Gastroesophageal sphincter (tissue), 4 donors: ENCODE results near the gene CSHL1. TPM values are rescaled to one million over a fixed set of nuclear protein-coding genes. Genes with fewer than 3 reads are reported as not detected.
"Not testable (repeated sequence)": the region's sequence is repeated elsewhere in the genome, so short reads cannot be mapped to it uniquely, and the experiment has no call there.

Experiments used
- ATAC-seq: fragments of 150-250 bp; one replicate; pipeline ENCODE4 v1.9.1; 2016; ENCODE audit warnings: mild to moderate bottlenecking, moderate library complexity
- H3K27ac ChIP-seq, 4 donors: fragments of 200-600 bp; sonication (generic) in 3 of 4; 1 replicate in 3 of 4; 2 replicates in 1 of 4; pipeline ENCODE4 v1.5.1; 2016 to 2019
- H3K27me3 ChIP-seq: fragments of 200-600 bp; sonication (generic); one replicate; pipeline ENCODE4 v1.5.1; 2019
- H3K36me3 ChIP-seq, 2 donors: fragments of 200-600 bp; sonication (generic); one replicate each; pipeline ENCODE4 v1.5.1; 2019; ENCODE audit warnings: control low read depth in 1 of 2
- H3K4me1 ChIP-seq, 3 donors: fragments of 200-600 bp; sonication (generic); 1 replicate in 2 of 3; 2 replicates in 1 of 3; pipeline ENCODE4 v1.5.1; 2016 to 2019; ENCODE audit warnings: control low read depth in 2 of 3
- H3K4me3 ChIP-seq, 2 donors: fragments of 200-600 bp; sonication (generic); one replicate each; pipeline ENCODE4 v1.5.1; 2019; ENCODE audit warnings: mild to moderate bottlenecking in 1 of 2, moderate library complexity in 1 of 2
- H3K9me3 ChIP-seq, 3 donors: fragments of 200-600 bp; sonication (generic); one replicate each; pipeline ENCODE4 v1.5.1; 2017 to 2019; ENCODE audit warnings: control low read depth in 2 of 3
- CTCF ChIP-seq, 4 experiments: fragments of 200-600 bp in 2 of 4; fragments of 450-650 bp in 2 of 4; sonication (generic) in 1 of 4; IDR thresholded peaks; one replicate each; pipeline ENCODE4 v1.5.1; 2017 to 2019; ENCODE audit warnings: antibody characterized with exemption in 4 of 4, mild to moderate bottlenecking in 2 of 4, moderate library complexity in 2 of 4
- EP300 ChIP-seq: sonication (generic); formaldehyde crosslinking; IDR thresholded peaks from one replicate; pipeline ENCODE4 v1.6.1; 2017; ENCODE audit warnings: antibody characterized with exemption, mild to moderate bottlenecking
- POLR2A ChIP-seq, 2 donors: fragments of 450-650 bp; IDR thresholded peaks; one replicate each; pipeline ENCODE4 v1.6.1; 2017; ENCODE audit warnings: antibody characterized with exemption in 2 of 2, mild to moderate bottlenecking in 2 of 2, moderate library complexity in 1 of 2
- POLR2AphosphoS5 ChIP-seq: sonication (generic); formaldehyde crosslinking; IDR thresholded peaks from one replicate; pipeline ENCODE4 v1.6.1; 2017; ENCODE audit warnings: antibody characterized with exemption
- WGBS, 2 donors: methylation state at CpG; one replicate each; pipeline ENCODE4 v1.1.5; 2018; ENCODE audit warnings: low coverage in 1 of 2; 5-methylcytosine and 5-hydroxymethylcytosine counted together
- total RNA-seq, 4 donors: library from RNA; depleted of rRNA; stranded (reverse); fragments of >200 nt; gene quantifications; one replicate each; pipeline ENCODE4 v1.1.0, GENCODE V29; 2016

Gene CSHL1
- total RNA-seq, 4 donors from 2014 or later, result not detected

DNA sequence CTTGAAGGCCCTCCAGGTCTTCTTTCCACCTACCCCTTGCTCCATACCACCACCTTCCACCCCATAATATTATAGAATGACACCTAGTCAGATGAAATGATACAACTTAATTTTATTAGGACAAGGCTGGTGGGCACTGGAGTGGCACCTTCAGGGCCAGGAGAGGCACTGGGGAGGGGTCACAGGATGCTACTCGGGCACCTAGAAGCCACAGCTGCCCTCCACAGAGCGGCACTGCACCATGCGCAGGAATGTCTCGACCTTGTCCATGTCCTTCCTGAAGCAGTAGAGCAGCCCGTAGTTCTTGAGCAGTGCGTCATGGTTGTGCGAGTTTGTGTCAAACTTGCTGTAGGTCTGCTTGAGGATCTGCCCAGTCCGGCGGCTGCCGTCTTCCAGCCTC is 16.2 kb downstream of the CSHL1 start:
- H3K27me3 ChIP-seq, ATAC-seq, H3K36me3 ChIP-seq, H3K4me3 ChIP-seq, H3K9me3 ChIP-seq, H3K27ac ChIP-seq, H3K4me1 ChIP-seq: not testable (repeated sequence)
- WGBS, 2 donors, result 100% methylated on average over 2 of the region's 10 CpGs; no CpG with 5 or more reads in 1 of the 2 donors

- H3K4me1 ChIP-seq, ATAC-seq, H3K9me3 ChIP-seq, H3K27ac ChIP-seq, H3K36me3 ChIP-seq, H3K27me3 ChIP-seq, H3K4me3 ChIP-seq: not testable (repeated sequence)
- WGBS, 2 donors, result 37 to 80% methylated on average over 2 of the region's 3 CpGs
Observed at GRCh38 chr17:63894021-63894420, 17.0 kb downstream of the CSHL1 start.

DNA sequence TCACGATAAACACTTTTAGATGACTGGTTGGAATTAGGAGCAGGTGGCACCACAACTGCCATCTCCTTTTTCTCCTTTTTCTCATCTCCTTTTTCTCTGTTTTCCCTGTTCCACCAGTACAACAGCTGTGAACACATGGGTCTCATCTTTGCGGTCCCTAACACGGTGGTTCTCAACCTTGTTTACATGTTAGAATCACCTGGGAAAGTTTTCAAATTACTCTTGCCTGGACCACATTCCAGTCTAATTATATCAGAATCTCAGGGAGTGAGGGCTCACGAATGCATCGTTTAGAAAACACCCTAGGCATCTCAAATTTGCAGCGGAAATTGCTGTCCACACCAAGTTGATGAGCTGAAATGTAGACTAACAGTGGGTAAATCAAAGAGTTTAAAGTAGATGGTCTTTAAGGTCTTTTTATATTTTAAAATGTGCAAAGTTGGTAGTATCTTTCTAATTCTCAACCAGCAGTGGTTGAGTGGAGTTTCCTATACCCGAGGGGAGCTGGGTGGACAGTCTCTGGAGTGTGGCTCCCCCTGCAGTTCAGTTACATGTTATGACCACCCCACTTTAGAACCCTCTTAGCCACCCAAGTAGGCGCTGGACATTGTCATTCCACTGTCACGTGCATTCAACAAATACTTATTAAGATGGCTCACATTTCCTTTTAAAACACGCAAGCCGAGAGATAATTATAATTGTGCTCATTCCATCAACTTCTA is 18.6 kb downstream of the CSHL1 start:
- H3K27me3 ChIP-seq, H3K4me3 ChIP-seq, H3K27ac ChIP-seq, H3K4me1 ChIP-seq, ATAC-seq, H3K9me3 ChIP-seq, H3K36me3 ChIP-seq: not testable (repeated sequence)
- 50 to 86% methylated on average over 4 to 11 of the region's 11 CpGs for WGBS, 2 donors

- H3K27me3 ChIP-seq, H3K4me3 ChIP-seq, H3K36me3 ChIP-seq, H3K27ac ChIP-seq, H3K4me1 ChIP-seq, H3K9me3 ChIP-seq: not testable (repeated sequence)
- peak; percentile 53 for ATAC-seq
- TF ChIP-seq CTCF (IDR thresholded peaks at IDR 0.05), result peak; percentile 5 to 43 (median 26)
- 13 to 19% methylated on average over 4 to 13 of the region's 13 CpGs for WGBS, 2 donors
Observed at GRCh38 chr17:63889026-63889848, 21.8 kb downstream of the CSHL1 start.

GRCh38 chr17:63885119-63885518 is 25.9 kb downstream of the CSHL1 start:
- ATAC-seq, H3K4me3 ChIP-seq, H3K4me1 ChIP-seq, H3K27ac ChIP-seq, H3K27me3 ChIP-seq, H3K36me3 ChIP-seq, H3K9me3 ChIP-seq: not testable (repeated sequence)
- WGBS, 2 donors, result 87 to 100% methylated on average over 4 to 6 of the region's 11 CpGs

GRCh38 chr17:63882626-63883126 is 28.4 kb downstream of the CSHL1 start:
- not testable (repeated sequence) for H3K4me3 ChIP-seq, H3K4me1 ChIP-seq, H3K9me3 ChIP-seq, H3K27ac ChIP-seq, H3K27me3 ChIP-seq, ATAC-seq, H3K36me3 ChIP-seq
- 60 to 66% methylated on average over 3 to 6 of the region's 9 CpGs for WGBS, 2 donors

DNA sequence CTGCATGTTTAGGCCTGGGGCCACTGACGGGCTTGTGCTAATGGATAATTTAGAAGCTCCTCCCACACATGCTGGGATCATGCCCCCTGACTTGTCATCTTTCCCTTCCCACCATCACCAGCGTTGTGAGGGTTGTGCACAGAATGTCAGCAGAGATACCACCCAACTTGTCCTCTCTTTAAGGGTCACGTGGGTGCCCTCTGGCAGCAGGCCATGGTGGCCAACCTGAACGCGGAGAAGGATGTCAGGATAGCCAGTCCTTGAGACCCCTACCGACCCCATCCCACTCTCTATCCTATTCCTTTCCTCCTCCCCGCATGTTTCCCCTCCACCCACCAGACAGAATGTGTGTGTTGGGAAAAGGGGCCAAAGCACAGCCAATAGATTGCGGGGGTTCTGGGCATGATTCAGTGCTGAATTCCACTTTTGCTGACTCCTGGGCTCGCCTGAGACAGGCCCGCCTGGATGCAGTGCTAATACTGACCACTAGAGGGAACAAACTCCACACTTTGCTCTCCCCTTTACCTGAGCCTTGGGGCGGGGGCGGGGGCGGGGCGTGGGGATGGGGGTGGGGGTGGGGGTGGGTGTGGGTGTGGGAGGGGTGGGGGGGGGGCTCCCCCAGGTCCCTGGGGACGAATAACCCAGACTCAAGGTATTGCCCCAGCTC is 29.0 kb downstream of the CSHL1 start, which contains the start of gene GH2:
GH2 (minus strand) TSS at position 10 of the 667 bp plus-strand sequence. CDS start 143 bp downstream, outside the sequence.
- Histone ChIP-seq H3K9me3 (no peaks in the 10 kb centered on the region), H3K4me1 (no peaks in the 10 kb centered on the region), H3K27ac (no peak within 1 kb of the TSS), H3K27me3 (peaks cover 10% of the 10 kb centered on the region), H3K36me3 (no peaks in the 10 kb centered on the region), H3K4me3 (no peak within 1 kb of the TSS)
- TF ChIP-seq POLR2A (IDR thresholded peaks at IDR 0.05) (no peak), EP300 (no peak), POLR2AphosphoS5 (no peak), CTCF (IDR thresholded peaks at IDR 0.05) (peak; percentile 24 to 63 (median 38))
- 90% methylated on average over 5 of the region's 15 CpGs; no CpG with 5 or more reads in 1 of the 2 donors for WGBS, 2 donors
- no peak for ATAC-seq

DNA sequence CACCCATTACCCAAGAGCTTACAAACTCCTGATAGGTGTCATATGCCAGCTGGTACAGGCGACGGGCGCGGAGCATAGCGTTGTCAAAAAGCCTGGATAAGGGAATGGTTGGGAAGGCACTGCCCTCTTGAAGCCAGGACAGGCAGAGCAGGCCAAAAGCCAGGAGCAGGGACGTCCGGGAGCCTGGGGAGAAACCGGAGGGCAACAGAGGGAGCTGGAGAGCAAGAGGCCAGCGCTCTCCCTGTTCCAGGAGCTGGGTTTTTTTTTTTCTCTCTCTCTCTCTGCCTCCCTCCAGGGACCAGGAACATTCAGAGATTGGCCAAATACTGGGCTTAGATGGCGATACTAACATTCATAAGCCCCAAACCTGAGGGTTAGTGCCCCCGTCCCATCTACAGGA is 29.7 kb downstream of the CSHL1 start:
- not testable (repeated sequence) for H3K9me3 ChIP-seq, ATAC-seq, H3K4me3 ChIP-seq, H3K27ac ChIP-seq, H3K36me3 ChIP-seq, H3K4me1 ChIP-seq
- H3K27me3 ChIP-seq, result peaks cover 17% of the 10 kb centered on the region
- WGBS, 2 donors, result 54 to 80% methylated on average over 1 to 7 of the region's 11 CpGs
